Skin of body (tissue), 2 donors: Measurements from ENCODE around the gene TPK1. TPM values are rescaled to one million over a fixed set of nuclear protein-coding genes. Genes with fewer than 3 reads are reported as not detected.
A peak's percentile ranks its signal among the peaks of the same experiment; 100 is the strongest.
"Not testable (repeated sequence)": the region's sequence is repeated elsewhere in the genome, so short reads cannot be mapped to it uniquely, and the experiment has no call there.

Experiments
- DNase-seq: peaks from one replicate; lab custom pipeline; 2025; lab: John Stamatoyannopoulos, UW
- total RNA-seq: library from RNA; depleted of rRNA; stranded (reverse); fragments of >200 nt; gene quantifications from one replicate; pipeline ENCODE4 v1.2.3, GENCODE V29; 2014

Gene TPK1
- total RNA-seq, 1 donor from 2014 or later = 3.7 TPM

DNA sequence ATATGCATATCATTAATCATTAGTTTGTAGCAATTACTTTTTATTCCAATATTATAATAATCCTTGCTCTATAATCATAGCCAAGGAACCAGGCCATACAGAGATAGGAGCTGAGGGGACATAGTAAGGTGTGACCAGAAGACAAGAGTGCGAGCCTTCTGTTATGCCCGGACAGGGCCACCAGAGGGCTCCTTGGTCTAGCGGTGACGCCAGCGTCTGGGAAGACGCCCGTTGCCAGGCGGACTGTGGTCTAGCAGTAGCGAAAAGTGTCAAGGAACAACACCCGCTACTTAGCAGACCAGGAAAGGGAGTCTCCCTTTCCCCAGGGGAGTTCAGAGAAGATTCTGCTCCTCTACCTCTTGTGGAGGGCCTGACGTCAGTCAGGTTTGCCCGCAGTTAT is 109.0 kb downstream of the TPK1 start:
- not testable (repeated sequence) for DNase-seq

DNA sequence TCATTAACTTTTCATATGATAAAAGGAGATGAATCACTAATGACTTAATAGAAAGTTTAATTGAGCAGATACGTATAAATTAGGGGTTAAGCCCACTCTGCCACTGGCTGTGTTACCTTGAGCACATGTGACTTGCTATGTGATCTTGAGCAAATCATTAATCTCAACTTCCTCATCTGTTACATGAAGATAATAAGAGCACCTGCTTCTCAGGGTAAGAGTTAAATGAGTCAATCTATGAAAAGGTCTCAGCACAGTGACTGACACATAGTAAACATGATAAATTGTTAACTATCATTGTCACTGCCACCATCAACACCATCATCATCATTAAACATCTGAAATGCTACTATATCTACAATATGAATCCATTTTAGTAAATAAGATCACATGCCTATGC is 110.8 kb downstream of the TPK1 start:
- DNase-seq = no peak

DNA sequence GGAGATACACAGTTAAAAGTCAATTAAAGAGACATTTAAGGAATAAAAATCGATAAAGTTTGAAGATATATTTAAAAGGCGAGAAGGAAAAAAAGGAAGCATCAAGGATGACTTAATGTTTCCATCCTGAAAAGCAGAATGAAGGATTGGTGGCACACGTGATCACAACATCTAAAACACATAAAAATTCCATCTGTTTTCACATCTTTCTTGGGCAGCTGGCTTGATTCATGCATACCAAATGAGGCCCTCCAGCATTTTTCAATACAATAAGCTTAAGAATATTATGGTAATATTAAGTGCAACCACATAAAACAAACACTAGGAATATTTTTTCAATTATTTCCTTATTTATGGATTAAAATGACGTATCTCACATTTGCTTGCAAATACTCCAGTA is 112.6 kb downstream of the TPK1 start:
- peak; percentile 62 for DNase-seq

DNA sequence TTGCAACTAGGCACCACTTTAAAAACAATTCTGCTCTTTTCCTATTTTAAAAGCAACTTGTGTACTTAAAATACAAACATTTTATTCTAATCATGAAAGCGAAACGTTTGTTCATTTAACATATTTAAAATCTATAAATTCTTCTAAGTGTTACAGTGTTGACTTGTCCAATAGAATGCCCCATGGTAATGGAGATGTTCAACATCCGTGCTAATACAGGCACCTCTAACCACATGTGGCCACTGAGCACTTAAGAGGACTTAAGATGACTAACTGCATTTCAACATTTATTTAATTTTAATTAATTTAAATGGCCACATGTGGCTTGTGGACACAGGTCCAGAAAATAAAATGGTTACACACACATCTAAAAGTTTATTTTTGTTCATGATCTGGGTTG is 115.1 kb downstream of the TPK1 start:
- no peak for DNase-seq

- peak; percentile 4 for DNase-seq
These were observed 115.7 kb downstream of the TPK1 start for GRCh38 chr7:144720149-144720548.

DNA sequence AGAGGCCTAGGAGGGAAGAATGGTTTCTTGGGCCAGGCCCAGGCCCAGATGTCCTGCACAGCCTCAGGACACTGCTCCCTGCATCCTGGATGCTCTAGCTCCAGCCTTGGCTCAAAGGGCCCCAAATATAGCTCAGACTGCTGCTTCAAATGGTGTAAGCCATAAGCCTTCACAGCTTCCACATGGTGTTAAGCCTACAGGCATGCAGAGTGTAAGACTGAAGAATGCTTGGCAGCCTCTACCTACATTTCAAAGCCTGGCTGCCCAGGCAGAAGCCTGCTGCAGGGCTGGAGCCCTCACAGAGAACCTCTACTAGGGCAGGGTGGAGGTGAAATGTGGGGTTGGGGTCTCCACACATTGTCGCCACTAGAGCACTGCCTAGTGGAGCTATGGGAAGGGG is 118.1 kb downstream of the TPK1 start:
- DNase-seq = no peak

- DNase-seq = no peak
These were observed 122.0 kb downstream of the TPK1 start for GRCh38 chr7:144713850-144714249.

DNA sequence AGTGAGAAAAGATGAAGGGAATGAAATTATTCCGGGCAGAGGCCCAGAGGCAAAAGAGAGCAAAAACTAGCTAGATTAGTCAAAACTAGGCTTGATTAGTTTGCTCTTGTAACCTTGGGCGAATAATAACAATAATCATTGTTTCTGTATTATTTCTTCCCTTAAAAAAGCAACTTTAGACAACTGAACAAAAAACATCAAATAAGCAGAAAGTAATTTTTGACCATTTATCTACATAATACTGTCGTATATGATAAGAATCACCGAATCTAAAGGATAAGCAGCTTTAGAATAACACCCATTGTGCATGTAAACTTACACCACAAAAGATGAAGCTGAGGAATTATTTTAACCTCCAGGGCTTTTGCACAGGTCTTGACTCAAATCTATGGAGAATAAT is 125.1 kb downstream of the TPK1 start:
- no peak for DNase-seq

GRCh38 chr7:144709066-144709465 is 126.8 kb downstream of the TPK1 start:
- no peak for DNase-seq

DNA sequence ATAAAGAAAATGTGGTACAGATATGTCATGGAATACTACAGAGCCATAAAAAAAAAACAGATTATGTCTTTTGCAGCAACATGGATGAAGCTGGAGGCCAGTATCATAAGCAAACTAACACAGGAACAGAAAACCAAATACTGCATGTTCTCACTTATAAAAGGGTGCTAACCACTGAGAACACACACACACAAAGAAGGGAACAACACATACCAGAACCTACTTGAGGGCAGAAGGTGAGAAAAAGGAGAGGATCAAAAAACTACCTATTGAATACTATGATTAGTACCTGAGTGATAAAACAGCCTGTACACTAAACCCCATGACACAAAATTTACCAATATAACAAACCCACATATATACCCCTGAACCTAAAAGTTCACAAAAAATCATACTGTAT is 144.6 kb downstream of the TPK1 start:
- no peak for DNase-seq

DNA sequence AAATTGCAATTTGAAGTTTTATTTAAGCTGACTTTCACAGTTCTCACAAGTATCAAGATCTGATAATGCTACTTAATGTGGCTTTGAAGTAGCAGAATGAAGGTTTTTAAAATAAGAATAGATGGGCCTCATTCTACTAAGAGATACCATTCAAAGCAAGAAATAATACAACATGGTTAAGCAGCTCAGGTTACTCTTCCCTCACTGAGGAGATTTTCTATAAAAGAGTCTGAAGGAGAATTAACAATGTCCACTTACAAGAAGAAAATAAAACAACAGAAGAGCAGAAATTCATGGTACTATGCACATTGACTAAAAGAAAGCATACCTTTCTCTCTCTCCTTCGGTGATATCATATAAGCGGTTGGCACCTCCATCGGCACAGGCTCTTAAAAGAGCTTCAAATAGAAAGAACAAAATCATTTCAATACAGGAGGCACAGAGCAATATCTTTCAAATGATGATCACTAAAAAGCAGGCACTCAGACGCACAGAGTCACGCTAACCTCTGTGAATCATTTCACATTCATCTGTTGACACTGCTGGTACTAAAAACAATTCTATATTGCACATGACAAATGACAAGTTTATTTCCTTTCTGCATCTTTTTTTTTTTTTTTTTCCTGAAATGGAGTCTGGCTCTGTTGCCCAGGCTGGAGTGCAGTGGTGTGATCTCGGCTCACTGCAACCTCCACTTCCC is 153.1 kb downstream of the TPK1 start:
- DNase-seq = no peak

DNA sequence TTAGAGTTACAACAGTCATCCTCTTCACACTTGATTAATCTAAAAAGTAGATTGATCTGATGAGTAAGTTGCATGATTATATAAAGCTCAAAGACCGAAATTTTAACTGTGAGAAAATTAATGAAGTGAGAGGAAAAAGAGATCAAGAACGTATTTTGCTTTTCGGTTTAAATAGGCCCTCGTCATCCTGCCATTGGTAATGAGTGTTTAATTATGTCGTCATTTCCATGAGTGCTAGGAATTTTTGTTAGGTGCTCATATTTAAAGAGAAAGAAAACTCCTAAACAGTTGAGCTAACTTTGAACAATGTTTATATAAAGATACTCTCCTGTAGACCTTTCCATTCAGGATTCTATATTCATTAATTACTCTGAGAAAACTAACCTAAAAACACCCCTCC is 159.4 kb downstream of the TPK1 start:
- DNase-seq = no peak

DNA sequence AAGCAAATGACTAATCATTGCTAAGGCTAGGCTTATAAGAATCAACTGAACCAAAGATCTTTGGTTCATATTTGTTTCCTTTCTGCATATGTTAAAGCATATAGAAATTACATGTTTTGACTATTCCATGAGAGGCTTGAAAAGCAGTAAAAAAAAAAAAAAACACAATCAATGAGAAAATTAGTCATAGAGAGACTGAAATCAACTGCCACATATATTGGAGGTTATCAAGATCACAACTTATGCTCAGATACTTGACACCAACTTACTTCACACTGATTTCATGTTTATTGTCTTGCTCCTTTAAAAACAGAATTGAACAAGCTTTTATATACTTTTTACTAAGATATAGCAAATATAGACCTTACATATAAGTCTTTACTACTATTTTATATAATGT is 161.3 kb downstream of the TPK1 start:
- no peak for DNase-seq

GRCh38 chr7:144672869-144673268 is 163.0 kb downstream of the TPK1 start:
- no peak for DNase-seq

- no peak for DNase-seq
These were observed 164.4 kb downstream of the TPK1 start for GRCh38 chr7:144671429-144671828.

GRCh38 chr7:144670218-144670617 is 165.6 kb downstream of the TPK1 start:
- peak; percentile 41 for DNase-seq

DNA sequence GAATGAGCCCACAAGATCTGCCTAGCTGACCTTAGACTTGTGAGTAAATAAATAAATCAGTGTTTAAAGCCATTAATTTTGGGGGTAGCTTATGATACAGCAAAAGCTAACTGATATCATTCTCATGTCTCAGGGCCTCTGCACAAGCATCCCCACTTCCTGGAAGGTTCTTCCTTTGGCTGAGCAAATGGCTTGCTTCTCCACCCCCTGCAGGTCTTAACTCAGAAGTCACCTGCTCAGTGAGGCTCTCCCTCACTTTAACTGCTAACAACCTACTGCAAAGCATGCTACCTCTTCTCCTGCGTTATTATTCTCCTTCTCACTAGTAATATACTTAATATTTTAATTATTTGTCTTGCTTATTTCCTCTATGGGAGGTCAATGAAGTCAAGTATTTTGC is 167.3 kb downstream of the TPK1 start:
- no peak for DNase-seq

DNA sequence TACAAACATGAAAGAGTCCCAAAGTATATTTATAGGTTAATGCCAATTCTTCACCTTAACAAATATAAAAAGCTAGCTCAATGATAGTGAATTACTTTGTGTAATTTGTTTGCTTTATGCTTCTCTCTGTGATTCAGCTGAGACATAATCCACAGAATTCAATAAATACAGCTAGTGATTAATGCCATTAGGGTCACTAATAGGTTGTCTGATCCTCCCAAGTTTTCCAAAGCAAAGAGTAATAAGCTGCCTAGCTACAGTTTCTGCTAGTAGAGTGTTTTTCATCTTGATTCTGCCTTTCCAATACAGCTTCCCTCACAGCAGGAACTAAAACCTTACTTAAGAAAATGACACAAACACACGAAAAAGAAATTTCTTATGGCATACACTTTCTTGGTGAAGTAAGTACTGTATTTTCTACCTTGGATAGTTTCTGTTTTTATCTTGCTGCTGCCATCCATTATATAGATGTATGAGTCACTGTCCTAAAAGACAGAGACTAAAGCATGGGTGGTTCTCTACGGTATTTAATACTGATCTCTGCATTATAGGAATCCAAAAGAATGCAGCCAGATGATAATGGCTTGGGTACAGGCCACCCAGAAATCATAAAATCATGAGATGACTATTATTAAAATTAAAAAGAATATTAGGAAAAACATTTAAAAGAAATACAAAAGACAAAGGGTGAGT is 170.0 kb downstream of the TPK1 start:
- no peak for DNase-seq

DNA sequence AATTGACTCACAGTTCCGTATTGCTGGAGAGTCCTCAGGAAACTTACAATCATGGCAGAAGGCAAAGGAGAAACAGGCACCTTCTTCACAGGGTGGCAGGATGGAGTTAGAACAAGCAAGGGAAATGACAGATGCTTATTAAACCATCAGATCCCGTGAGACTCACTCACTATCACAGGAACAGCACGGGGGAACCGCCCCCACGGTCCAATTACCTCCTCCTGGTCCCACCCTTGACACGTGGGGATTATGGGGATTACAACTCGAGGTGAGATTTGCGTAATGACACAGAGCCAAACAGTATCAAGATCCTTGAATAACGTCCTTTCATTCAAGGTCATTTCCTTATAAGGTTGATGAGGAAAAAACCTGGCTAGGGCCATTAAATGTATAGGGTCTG is 176.6 kb downstream of the TPK1 start:
- no peak for DNase-seq

GRCh38 chr7:144656965-144657517 is 178.8 kb downstream of the TPK1 start:
- no peak for DNase-seq

- DNase-seq = no peak
These were observed 182.4 kb downstream of the TPK1 start for GRCh38 chr7:144653449-144653848.

- DNase-seq = no peak
These were observed 185.4 kb downstream of the TPK1 start for GRCh38 chr7:144650439-144650838.

GRCh38 chr7:144649120-144649519 is 186.7 kb downstream of the TPK1 start:
- DNase-seq = no peak
